Measurements from ENCODE around the gene MMADHC. TPM values are rescaled to one million over a fixed set of nuclear protein-coding genes. Genes with fewer than 3 reads are reported as not detected.
"Not testable (repeated sequence)": the region's sequence is repeated elsewhere in the genome, so short reads cannot be mapped to it uniquely, and the experiment has no call there.

Gene MMADHC
- total RNA-seq, 1 experiment from 2014 or later = 99.3 TPM

- Histone ChIP-seq H3K27me3 (no peaks in the 10 kb centered on the region), H3K36me3 (peaks cover 79% of the 10 kb centered on the region), H3K9me3 (replicated peaks) (no peaks in the 10 kb centered on the region), H3K27ac (no peak overlapping the region), H3K4me1 (no peaks in the 10 kb centered on the region), H3K4me3 (no peak overlapping the region)
- DNase-seq = no peak
Observed at GRCh38 chr2:149575752-149576151, 11.8 kb downstream of the MMADHC start.

GRCh38 chr2:149575277-149575676, 12.3 kb downstream of the MMADHC start:
- no peak for DNase-seq
- Histone ChIP-seq H3K36me3 (peaks cover 81% of the 10 kb centered on the region), H3K9me3 (replicated peaks) (no peaks in the 10 kb centered on the region), H3K27me3 (no peaks in the 10 kb centered on the region), H3K27ac (no peak overlapping the region), H3K4me3 (no peak overlapping the region), H3K4me1 (no peaks in the 10 kb centered on the region)

GRCh38 chr2:149573760-149574159, 13.8 kb downstream of the MMADHC start:
- DNase-seq = peak in 1 of 2 experiments; percentile 17
- H3K27ac ChIP-seq = no peak overlapping the region
- no peaks in the 10 kb centered on the region for H3K27me3 ChIP-seq
- no peaks in the 10 kb centered on the region for H3K9me3 ChIP-seq (replicated peaks)
- no peaks in the 10 kb centered on the region for H3K4me1 ChIP-seq
- peaks cover 80% of the 10 kb centered on the region for H3K36me3 ChIP-seq
- H3K4me3 ChIP-seq = no peak overlapping the region

- Histone ChIP-seq H3K36me3 (peaks cover 79% of the 10 kb centered on the region), H3K4me3 (no peak overlapping the region), H3K4me1 (no peaks in the 10 kb centered on the region), H3K27ac (no peak overlapping the region), H3K27me3 (no peaks in the 10 kb centered on the region), H3K9me3 (replicated peaks) (no peaks in the 10 kb centered on the region)
- DNase-seq = no peak
Observed at GRCh38 chr2:149572102-149572953, 15.2 kb downstream of the MMADHC start.

- H3K36me3 ChIP-seq = peaks cover 50% of the 10 kb centered on the region
- H3K4me3 ChIP-seq = no peak overlapping the region
Observed at GRCh38 chr2:149568138-149568537, 19.4 kb downstream of the MMADHC start.

GRCh38 chr2:149566652-149567051, 20.9 kb downstream of the MMADHC start:
- H3K9me3 ChIP-seq (replicated peaks) = no peaks in the 10 kb centered on the region
- peaks cover 38% of the 10 kb centered on the region for H3K36me3 ChIP-seq
- H3K4me1 ChIP-seq = no peaks in the 10 kb centered on the region

More at GRCh38 chr2:149568138-149568537, 19.4 kb downstream of the MMADHC start:
- Histone ChIP-seq H3K9me3 (replicated peaks) (no peaks in the 10 kb centered on the region), H3K27ac (no peak overlapping the region), H3K27me3 (no peaks in the 10 kb centered on the region), H3K4me1 (no peaks in the 10 kb centered on the region)
- DNase-seq = no peak

GRCh38 chr2:149565625-149566024, 21.9 kb downstream of the MMADHC start:
- not testable (repeated sequence) for H3K4me1 ChIP-seq; H3K9me3 ChIP-seq (replicated peaks); DNase-seq; H3K27ac ChIP-seq; H3K27me3 ChIP-seq; H3K4me3 ChIP-seq
- peaks cover 30% of the 10 kb centered on the region for H3K36me3 ChIP-seq

More at GRCh38 chr2:149566652-149567051, 20.9 kb downstream of the MMADHC start:
- Histone ChIP-seq H3K4me3 (no peak overlapping the region), H3K27me3 (no peaks in the 10 kb centered on the region), H3K27ac (no peak overlapping the region)
- DNase-seq = no peak

- no peak overlapping the region for H3K4me3 ChIP-seq
- no peaks in the 10 kb centered on the region for H3K4me1 ChIP-seq
- no peak overlapping the region for H3K27ac ChIP-seq
- no peaks in the 10 kb centered on the region for H3K27me3 ChIP-seq
- no peak for DNase-seq
- H3K9me3 ChIP-seq (replicated peaks) = no peaks in the 10 kb centered on the region
- H3K36me3 ChIP-seq = peaks cover 24% of the 10 kb centered on the region
Observed at GRCh38 chr2:149564983-149565382, 22.6 kb downstream of the MMADHC start.

- H3K27ac ChIP-seq = no peak overlapping the region
- H3K9me3 ChIP-seq (replicated peaks) = no peaks in the 10 kb centered on the region
- DNase-seq = no peak
- H3K27me3 ChIP-seq = no peaks in the 10 kb centered on the region
- H3K4me3 ChIP-seq = no peak overlapping the region
- H3K4me1 ChIP-seq = no peaks in the 10 kb centered on the region
- H3K36me3 ChIP-seq = peaks cover 17% of the 10 kb centered on the region
Observed at GRCh38 chr2:149564097-149564496, 23.5 kb downstream of the MMADHC start.

GRCh38 chr2:149562324-149562723, 25.3 kb downstream of the MMADHC start:
- H3K36me3 ChIP-seq = peaks cover 3% of the 10 kb centered on the region; the same call in 1 of the 2 replicates
- no peaks in the 10 kb centered on the region for H3K9me3 ChIP-seq (replicated peaks)
- H3K27ac ChIP-seq = no peak overlapping the region
- no peak for DNase-seq
- no peak overlapping the region for H3K4me3 ChIP-seq
- H3K27me3 ChIP-seq = no peaks in the 10 kb centered on the region
- no peaks in the 10 kb centered on the region for H3K4me1 ChIP-seq

- Histone ChIP-seq H3K36me3 (peaks cover 3% of the 10 kb centered on the region; the same call in 1 of the 2 replicates), H3K9me3 (replicated peaks) (no peaks in the 10 kb centered on the region), H3K27me3 (no peaks in the 10 kb centered on the region), H3K4me1 (no peaks in the 10 kb centered on the region), H3K4me3 (no peak overlapping the region), H3K27ac (no peak overlapping the region)
- peak in 1 of 2 experiments; percentile 61 for DNase-seq
Observed at GRCh38 chr2:149561309-149561926, 26.2 kb downstream of the MMADHC start.

GRCh38 chr2:149559341-149560068, 28.1 kb downstream of the MMADHC start:
- no peak overlapping the region for H3K27ac ChIP-seq
- no peak for DNase-seq
- H3K36me3 ChIP-seq = no peaks in the 10 kb centered on the region

GRCh38 chr2:149556452-149556851, 31.1 kb downstream of the MMADHC start:
- Histone ChIP-seq H3K27me3 (no peaks in the 10 kb centered on the region), H3K9me3 (replicated peaks) (no peaks in the 10 kb centered on the region), H3K27ac (no peak overlapping the region), H3K36me3 (no peaks in the 10 kb centered on the region), H3K4me3 (no peak overlapping the region), H3K4me1 (no peaks in the 10 kb centered on the region)
- no peak for DNase-seq

More at GRCh38 chr2:149559341-149560068, 28.1 kb downstream of the MMADHC start:
- no peaks in the 10 kb centered on the region for H3K4me1 ChIP-seq
- no peak overlapping the region for H3K4me3 ChIP-seq
- H3K27me3 ChIP-seq = no peaks in the 10 kb centered on the region
- H3K9me3 ChIP-seq (replicated peaks) = no peaks in the 10 kb centered on the region

- H3K36me3 ChIP-seq = no peaks in the 10 kb centered on the region
- no peaks in the 10 kb centered on the region for H3K9me3 ChIP-seq (replicated peaks)
- no peak overlapping the region for H3K4me3 ChIP-seq
- no peaks in the 10 kb centered on the region for H3K4me1 ChIP-seq
- H3K27ac ChIP-seq = no peak overlapping the region
- no peaks in the 10 kb centered on the region for H3K27me3 ChIP-seq
- DNase-seq = no peak
Observed at GRCh38 chr2:149552830-149553229, 34.7 kb downstream of the MMADHC start.

GRCh38 chr2:149552226-149552625, 35.3 kb downstream of the MMADHC start:
- DNase-seq = no peak
- H3K27ac ChIP-seq = no peak overlapping the region

More at GRCh38 chr2:149552226-149552625, 35.3 kb downstream of the MMADHC start:
- Histone ChIP-seq H3K27me3 (no peaks in the 10 kb centered on the region), H3K9me3 (replicated peaks) (no peaks in the 10 kb centered on the region), H3K4me1 (no peaks in the 10 kb centered on the region), H3K4me3 (no peak overlapping the region), H3K36me3 (no peaks in the 10 kb centered on the region)
